Left forelimb (tissue), 1 donor: Measurements from ENCODE around the gene POGLUT2.

Experiments
- DNase-seq: peaks from one replicate; pipeline ENCODE4 v3.0.0-alpha.2; 2018; ENCODE audit warnings: low spot score

POGLUT2 gene

DNA sequence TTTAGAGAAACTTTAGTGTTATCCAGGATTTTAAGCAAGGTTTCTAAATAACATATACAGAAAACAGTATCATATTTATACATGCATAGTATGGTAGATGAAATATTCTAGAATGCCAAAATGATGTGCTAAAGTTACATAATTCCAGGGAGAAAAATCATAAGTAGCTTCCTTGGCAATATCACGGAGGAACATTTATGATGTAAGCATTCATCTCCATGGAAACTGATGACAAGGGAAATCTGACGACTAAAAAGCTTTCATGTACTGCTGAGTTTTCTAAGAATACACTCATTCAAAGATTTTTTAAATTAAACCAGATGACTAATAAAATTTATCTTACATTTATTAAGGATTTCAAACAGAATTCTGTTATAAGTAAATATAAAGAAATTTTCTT is 29.9 kb downstream of the POGLUT2 start:
- DNase-seq: no peak

DNA sequence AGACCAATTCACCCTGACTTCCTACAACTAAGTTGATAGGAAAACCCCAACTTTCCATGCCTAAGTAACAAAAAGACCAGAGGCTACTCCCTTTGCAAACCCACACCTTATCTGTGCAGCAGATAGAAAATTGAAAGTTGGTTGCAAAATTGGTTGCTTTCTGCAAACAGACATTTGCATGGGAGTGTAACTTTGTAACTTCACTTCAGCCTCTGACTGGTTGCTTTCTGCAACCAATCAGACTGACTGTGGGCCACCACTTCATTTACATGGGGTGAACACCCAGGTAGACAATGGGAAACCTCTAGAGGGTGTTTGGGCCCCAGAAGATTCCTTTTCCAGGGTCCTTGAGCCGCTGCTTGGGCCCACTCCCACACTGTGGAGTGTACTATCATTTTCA is 35.0 kb downstream of the POGLUT2 start:
- DNase-seq: no peak

DNA sequence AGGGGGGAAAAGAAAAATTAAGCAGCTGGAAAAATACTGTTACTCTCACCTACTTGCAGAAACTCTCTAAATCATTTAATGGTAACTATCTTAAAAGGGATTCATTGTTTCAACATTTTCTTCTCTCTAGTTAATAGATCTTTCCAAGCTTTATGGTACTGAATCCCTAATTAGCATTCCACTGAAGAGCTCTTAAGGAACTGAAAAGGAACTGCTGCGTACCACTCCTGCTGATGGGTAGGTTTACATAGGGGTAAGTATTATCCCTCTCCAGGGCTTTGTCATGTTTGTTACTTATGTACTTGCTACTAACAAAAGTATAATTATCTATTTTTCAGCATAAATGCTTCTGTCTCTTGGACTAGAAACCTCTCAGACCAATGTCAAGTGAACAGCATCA is 37.7 kb downstream of the POGLUT2 start:
- no peak for DNase-seq

DNA sequence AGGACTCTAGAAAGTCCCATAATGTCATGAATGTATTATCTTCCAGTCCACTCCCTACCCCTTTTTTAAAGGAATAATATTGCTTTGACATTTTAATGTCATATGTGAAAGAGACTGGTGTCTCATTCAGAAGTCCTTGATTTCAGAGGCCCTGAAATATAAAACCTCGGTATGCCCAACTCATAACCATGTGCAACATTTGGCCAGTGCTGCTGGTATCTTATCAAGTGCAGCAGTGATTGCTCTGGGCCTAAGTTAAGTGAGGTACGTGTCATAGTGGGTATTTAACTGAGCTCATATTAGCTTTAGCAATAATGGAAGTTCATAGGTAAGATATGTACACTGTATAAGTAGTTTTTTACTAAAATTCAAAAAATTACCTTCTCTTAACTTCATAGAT is 39.9 kb downstream of the POGLUT2 start:
- DNase-seq: no peak

DNA sequence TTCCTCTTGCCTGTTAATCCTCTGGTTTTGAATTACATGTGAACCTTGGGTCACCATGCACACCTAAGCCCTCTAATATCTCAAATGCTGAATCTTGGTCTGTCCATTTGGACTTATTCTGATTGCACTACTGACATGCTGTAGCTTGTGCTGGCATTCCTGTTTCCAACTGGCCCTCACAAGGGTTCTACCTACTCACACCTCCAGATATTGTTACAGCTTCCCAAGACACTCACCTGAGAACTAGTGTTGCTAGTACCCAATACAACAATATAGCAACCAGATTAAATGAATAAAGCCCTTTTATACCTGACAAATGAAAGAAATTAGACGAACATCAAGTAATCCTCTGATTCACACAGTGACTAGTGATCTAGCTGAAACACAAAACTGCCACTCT is 41.8 kb downstream of the POGLUT2 start:
- DNase-seq: no peak

DNA sequence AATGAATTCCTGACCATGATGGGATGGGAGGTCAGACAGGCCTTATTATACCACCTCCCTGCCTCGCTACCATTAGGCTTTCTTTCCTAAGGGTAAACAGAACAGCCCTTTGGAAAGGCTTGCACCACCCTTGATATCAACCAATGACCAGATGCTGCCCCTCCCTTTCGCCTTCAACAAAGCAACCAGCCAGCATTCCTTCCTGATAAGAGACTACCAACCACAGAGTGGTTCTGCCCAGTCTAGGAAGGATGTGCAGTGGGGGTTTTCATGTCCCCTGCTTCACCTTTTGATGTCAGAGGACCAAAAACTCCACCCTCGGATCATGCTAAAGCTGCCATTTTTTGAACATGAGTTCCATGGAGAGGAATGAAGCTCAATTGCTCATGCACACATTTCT is 46.9 kb downstream of the POGLUT2 start:
- no peak for DNase-seq

DNA sequence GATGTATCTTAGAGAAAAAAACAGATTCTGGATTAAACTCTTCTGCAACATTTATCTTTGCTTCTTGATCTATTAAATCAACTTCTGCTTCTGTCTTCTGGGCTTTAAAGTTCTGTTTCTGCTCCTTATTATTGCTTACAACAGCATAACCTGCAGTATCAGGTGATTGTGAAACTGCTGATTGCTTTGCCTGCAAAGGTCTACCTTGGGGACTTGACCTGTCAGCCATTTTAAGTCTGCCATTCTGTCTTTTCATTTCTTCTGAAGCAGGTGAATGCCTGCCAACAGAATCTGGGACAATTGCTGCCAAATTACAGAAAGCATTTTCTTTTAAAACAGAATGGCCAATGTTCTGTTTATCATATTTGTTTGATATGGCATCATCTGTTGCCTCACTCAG is 56.3 kb downstream of the POGLUT2 start:
- DNase-seq: no peak

DNA sequence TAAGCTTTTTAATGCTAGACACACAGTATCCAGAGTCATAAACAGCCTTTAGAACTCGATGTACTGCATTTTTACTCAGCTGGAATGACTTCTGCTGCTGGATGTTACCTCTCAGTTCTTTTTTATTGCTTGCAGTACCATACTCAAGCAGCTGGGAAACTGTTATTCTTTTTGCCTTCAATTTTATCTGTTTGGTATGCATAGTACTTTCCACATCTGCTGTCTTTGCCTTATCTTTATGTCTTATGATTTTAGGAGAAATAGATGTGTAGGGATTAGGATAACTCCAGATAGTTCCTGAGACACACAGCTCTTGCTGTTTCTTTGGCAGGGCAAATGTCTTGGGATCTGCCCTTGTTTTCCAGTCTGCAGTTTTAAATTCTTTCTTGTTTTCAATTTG is 56.7 kb downstream of the POGLUT2 start:
- DNase-seq: no peak
